Stomach (tissue), 4 donors: Measurements from ENCODE around the gene TF.

ENCODE experiments used
- CTCF ChIP-seq, 7 experiments: fragments of 450-650 bp in 4 of 7; fragments of 200-600 bp in 3 of 7; sonication (generic) in 3 of 7; IDR thresholded peaks; one replicate each; pipeline ENCODE4 v1.5.1; 2016 to 2019; ENCODE audit warnings: antibody characterized with exemption in 7 of 7, control low read depth in 2 of 7, mild to moderate bottlenecking in 1 of 7
- EP300 ChIP-seq: sonication (generic); formaldehyde crosslinking; IDR thresholded peaks from one replicate; pipeline ENCODE4 v1.6.1; 2017; ENCODE audit warnings: antibody characterized with exemption
- POLR2A ChIP-seq, 4 donors: fragments of 450-650 bp; IDR thresholded peaks; one replicate each; pipeline ENCODE4 v1.6.1; 2016; ENCODE audit warnings: antibody characterized with exemption in 4 of 4, control low read depth in 2 of 4, mild to moderate bottlenecking in 1 of 4, moderate library complexity in 1 of 4
- POLR2AphosphoS5 ChIP-seq, 3 donors: sonication (generic); formaldehyde crosslinking; IDR thresholded peaks; one replicate each; pipeline ENCODE4 v1.6.1; 2016; ENCODE audit warnings: antibody characterized with exemption in 3 of 3

- TF ChIP-seq CTCF (IDR thresholded peaks at IDR 0.05) (no peak), POLR2A (IDR thresholded peaks at IDR 0.05) (no peak), POLR2AphosphoS5 (IDR thresholded peaks at IDR 0.05) (no peak), EP300 (no peak)
These were observed 97.4 kb downstream of the TF start for GRCh38 chr3:133843634-133844033.
